Neural crest cell (in vitro differentiated cells): ENCODE results near the gene EHD4. TPM values are rescaled to one million over a fixed set of nuclear protein-coding genes. Genes with fewer than 3 reads are reported as not detected.
A peak's percentile ranks its signal among the peaks of the same experiment; 100 is the strongest.

ENCODE experiments used
- DNase-seq: peaks from one replicate; pipeline ENCODE4 v3.0.0; 2021; ENCODE audit warnings: low read depth, mixed read lengths, low spot score
- H3K27ac Mint-ChIP-seq: one replicate; pipeline ENCODE4 v1.8.0; 2021; ENCODE audit warnings: mild to moderate bottlenecking, mixed read lengths; ENCODE audit not compliant: unreplicated experiment
- H3K27me3 Mint-ChIP-seq: 2 replicates; pipeline ENCODE4 v1.8.0; 2021; ENCODE audit warnings: low read depth, mild to moderate bottlenecking, mixed read lengths
- H3K36me3 Mint-ChIP-seq: 2 replicates; pipeline ENCODE4 v1.8.0; 2021; ENCODE audit warnings: low read depth, mild to moderate bottlenecking, mixed read lengths
- H3K4me1 Mint-ChIP-seq: 2 replicates; pipeline ENCODE4 v1.8.0; 2021; ENCODE audit warnings: mixed read lengths
- H3K4me3 Mint-ChIP-seq: one replicate; pipeline ENCODE4 v1.8.0; 2021; ENCODE audit warnings: mild to moderate bottlenecking, mixed read lengths
- H3K9me3 Mint-ChIP-seq: 2 replicates; pipeline ENCODE4 v1.8.0; 2021; ENCODE audit warnings: mixed read lengths
- CTCF ChIP-seq: fragments of 200-600 bp; sonication (generic); conservative IDR thresholded peaks from 2 replicates; pipeline ENCODE4 v1.5.0; 2021; ENCODE audit warnings: antibody characterized with exemption, mild to moderate bottlenecking
- total RNA-seq: library from RNA; stranded (reverse); gene quantifications from 2 replicates; pipeline ENCODE4 v1.2.1, GENCODE V29; 2021

EHD4 gene
- total RNA-seq, 1 donor from 2014 or later, result 8.3 TPM

- DNase-seq, result no peak
- no peak overlapping the region for H3K27ac Mint-ChIP-seq
- peaks cover 56% of the 10 kb centered on the region for H3K4me1 Mint-ChIP-seq
- H3K9me3 Mint-ChIP-seq, result no peaks in the 10 kb centered on the region
- TF ChIP-seq CTCF, result no peak
- no peaks in the 10 kb centered on the region for H3K27me3 Mint-ChIP-seq
- H3K36me3 Mint-ChIP-seq, result no peaks in the 10 kb centered on the region
- H3K4me3 Mint-ChIP-seq, result no peak overlapping the region
Observed at GRCh38 chr15:41918506-41919126, 53.7 kb downstream of the EHD4 start.

- H3K4me1 Mint-ChIP-seq, result peaks cover 57% of the 10 kb centered on the region
- no peaks in the 10 kb centered on the region for H3K27me3 Mint-ChIP-seq
- H3K36me3 Mint-ChIP-seq, result no peaks in the 10 kb centered on the region
- H3K9me3 Mint-ChIP-seq, result no peaks in the 10 kb centered on the region
- no peak overlapping the region for H3K27ac Mint-ChIP-seq
- DNase-seq, result no peak
- TF ChIP-seq CTCF, result no peak
- no peak overlapping the region for H3K4me3 Mint-ChIP-seq
Observed at GRCh38 chr15:41917767-41918430, 54.5 kb downstream of the EHD4 start.

GRCh38 chr15:41915255-41915994 is 56.9 kb downstream of the EHD4 start:
- Mint-ChIP-seq H3K36me3 (no peaks in the 10 kb centered on the region), H3K4me3 (no peak overlapping the region), H3K27me3 (no peaks in the 10 kb centered on the region), H3K4me1 (peaks cover 43% of the 10 kb centered on the region), H3K27ac (no peak overlapping the region), H3K9me3 (no peaks in the 10 kb centered on the region)
- no peak for TF ChIP-seq CTCF
- no peak for DNase-seq

- no peak for TF ChIP-seq CTCF
- no peaks in the 10 kb centered on the region for H3K36me3 Mint-ChIP-seq
- peaks cover 33% of the 10 kb centered on the region for H3K4me1 Mint-ChIP-seq
- peak overlapping the region; percentile 2 for H3K4me3 Mint-ChIP-seq
- H3K9me3 Mint-ChIP-seq, result no peaks in the 10 kb centered on the region
- no peak overlapping the region for H3K27ac Mint-ChIP-seq
- no peaks in the 10 kb centered on the region for H3K27me3 Mint-ChIP-seq
- no peak for DNase-seq
Observed at GRCh38 chr15:41914411-41914810, 57.9 kb downstream of the EHD4 start.

GRCh38 chr15:41913256-41913655 is 59.1 kb downstream of the EHD4 start:
- H3K27me3 Mint-ChIP-seq, result no peaks in the 10 kb centered on the region
- no peaks in the 10 kb centered on the region for H3K36me3 Mint-ChIP-seq
- no peak for DNase-seq
- no peak for TF ChIP-seq CTCF
- no peak overlapping the region for H3K4me3 Mint-ChIP-seq
- H3K27ac Mint-ChIP-seq, result no peak overlapping the region
- H3K4me1 Mint-ChIP-seq, result peaks cover 32% of the 10 kb centered on the region
- no peaks in the 10 kb centered on the region for H3K9me3 Mint-ChIP-seq
